ENCODE data around the gene GLS. TPM values are rescaled to one million over a fixed set of nuclear protein-coding genes. Genes with fewer than 3 reads are reported as not detected.

GLS gene
- 100 to 1,000 TPM in 2 of 8 experiments, 10 to 100 TPM in 6; 46.3 to 145 (median 51.4) TPM for total RNA-seq

GRCh38 chr2:190880378-190881083 lies at the start of gene GLS:
Gene GLS (plus strand): TSS chr2:190880821. CDS start chr2:190881085, 264 bp downstream.
- WGBS, 10 experiments, result 0% methylated on average over 1 to 8 of the region's 56 CpGs; no CpG with 5 or more reads in 4 of the 10 experiments
- Histone ChIP-seq H3K4me1 (replicated peaks in 1 of 2) (peaks cover 0 to 22% of the 10 kb centered on the region in 2 donors), H3K27ac (peak within 1 kb of the TSS; percentile 64 to 70), H3K4me3 (peak within 1 kb of the TSS; percentile 73 to 95 (median 92))
- in situ Hi-C loops (cut with MboI; ENCODE audit: low pct_unique_long_range_greater_than_20kb in 2 of 9, low sequenced_read_pairs in 9 of 9, unreplicated experiment in 9 of 9), result no loop called here
- peak; percentile 79 to 92 (median 89) for ATAC-seq (replicated peaks in 6 of 8)

DNA sequence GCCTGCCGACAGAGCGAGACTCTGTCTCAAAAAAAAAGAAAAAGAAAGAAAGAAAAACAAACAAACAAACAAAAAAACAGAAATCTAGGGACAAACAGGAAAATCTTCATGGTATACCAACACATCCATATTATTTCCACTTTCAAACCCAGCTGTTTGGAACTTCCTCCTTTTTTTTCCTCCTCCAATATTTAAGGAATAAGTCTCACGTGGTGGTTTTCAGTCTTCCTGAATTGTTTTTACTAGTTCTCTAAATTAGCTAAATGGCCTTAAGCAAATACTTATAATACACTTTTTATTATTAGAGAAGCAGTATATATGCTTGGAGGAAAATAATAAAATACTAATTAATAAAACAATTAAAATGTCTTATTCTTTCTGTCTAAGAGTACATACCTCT lies 48.7 kb upstream of the GLS start:
- in situ Hi-C loops (cut with MboI; ENCODE audit: low pct_unique_long_range_greater_than_20kb in 2 of 9, low sequenced_read_pairs in 9 of 9, unreplicated experiment in 9 of 9), result no loop called here
- no peak for ATAC-seq (replicated peaks in 6 of 8)
- WGBS, 10 experiments, result 50 to 100% (median 91%) methylated on average over 1 to 3 of the region's 3 CpGs; no CpG with 5 or more reads in 1 of the 10 experiments
- no peaks in the 10 kb centered on the region for H3K4me1 ChIP-seq (replicated peaks in 1 of 2)
- H3K27ac ChIP-seq, result no peak overlapping the region
- no peak overlapping the region for H3K4me3 ChIP-seq

- no peak for ATAC-seq (replicated peaks in 6 of 8)
- Histone ChIP-seq H3K4me3 (no peak overlapping the region), H3K4me1 (replicated peaks in 1 of 2) (no peaks in the 10 kb centered on the region), H3K27ac (no peak overlapping the region)
- in situ Hi-C loops (cut with MboI; ENCODE audit: low pct_unique_long_range_greater_than_20kb in 2 of 9, low sequenced_read_pairs in 9 of 9, unreplicated experiment in 9 of 9), result no loop called here
- 41 to 83% (median 54%) methylated on average over 1 of the region's 1 CpG; no CpG with 5 or more reads in 2 of the 10 experiments for WGBS, 10 experiments
Observed at GRCh38 chr2:190834890-190835208, 45.8 kb upstream of the GLS start.

- Histone ChIP-seq H3K27ac (no peak overlapping the region), H3K4me3 (no peak overlapping the region), H3K4me1 (replicated peaks in 1 of 2) (no peaks in the 10 kb centered on the region)
- peak in 2 of 8 experiments; percentile 82 for ATAC-seq (replicated peaks in 6 of 8)
- in situ Hi-C loops (cut with MboI; ENCODE audit: low pct_unique_long_range_greater_than_20kb in 2 of 9, low sequenced_read_pairs in 9 of 9, unreplicated experiment in 9 of 9), result no loop called here
- WGBS, 10 experiments, result 41 to 100% (median 73%) methylated on average over 2 to 3 of the region's 3 CpGs; no CpG with 5 or more reads in 2 of the 10 experiments
Observed at GRCh38 chr2:190835303-190835930, 45.2 kb upstream of the GLS start.

DNA sequence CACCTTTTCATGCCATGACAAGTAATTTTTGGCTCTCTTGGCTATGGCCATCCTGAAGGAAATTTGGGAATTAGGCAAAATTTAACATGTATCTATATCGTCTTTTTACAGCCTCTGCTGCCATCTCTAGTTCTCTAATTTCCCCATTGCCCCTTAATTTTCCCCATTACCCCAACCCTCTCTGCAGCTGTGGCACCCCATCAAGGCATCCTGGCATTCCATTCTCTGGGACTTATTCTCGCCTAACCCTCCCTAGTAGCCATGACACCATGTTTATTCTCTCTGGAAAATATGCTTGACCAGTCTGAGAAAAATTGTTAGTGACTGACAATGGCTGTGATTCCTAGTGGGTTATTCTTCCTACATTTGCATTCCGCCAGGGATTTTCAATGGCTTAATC lies 43.9 kb upstream of the GLS start:
- WGBS, 10 experiments, result 0 to 94% (median 75%) methylated on average over 1 to 3 of the region's 3 CpGs; no CpG with 5 or more reads in 1 of the 10 experiments
- in situ Hi-C loops (cut with MboI; ENCODE audit: low pct_unique_long_range_greater_than_20kb in 2 of 9, low sequenced_read_pairs in 9 of 9, unreplicated experiment in 9 of 9), result no loop called here
- H3K4me1 ChIP-seq (replicated peaks in 1 of 2), result no peaks in the 10 kb centered on the region
- no peak for ATAC-seq (replicated peaks in 6 of 8)
- H3K27ac ChIP-seq, result no peak overlapping the region
- no peak overlapping the region for H3K4me3 ChIP-seq

- Histone ChIP-seq H3K4me1 (replicated peaks in 1 of 2) (no peaks in the 10 kb centered on the region), H3K4me3 (no peak overlapping the region), H3K27ac (no peak overlapping the region)
- in situ Hi-C loops (cut with MboI; ENCODE audit: low pct_unique_long_range_greater_than_20kb in 2 of 9, low sequenced_read_pairs in 9 of 9, unreplicated experiment in 9 of 9), result no loop called here
- peak in 4 of 8 experiments; percentile 17 to 49 (median 29) for ATAC-seq (replicated peaks in 6 of 8)
Observed at GRCh38 chr2:190837420-190837819, 43.2 kb upstream of the GLS start.

GRCh38 chr2:190837952-190838361 lies 42.7 kb upstream of the GLS start:
- no peak overlapping the region for H3K4me3 ChIP-seq
- 0 to 96% (median 46%) methylated on average over 1 to 3 of the region's 3 CpGs; no CpG with 5 or more reads in 2 of the 10 experiments for WGBS, 10 experiments
- in situ Hi-C loops (cut with MboI; ENCODE audit: low pct_unique_long_range_greater_than_20kb in 2 of 9, low sequenced_read_pairs in 9 of 9, unreplicated experiment in 9 of 9), result no loop called here
- H3K4me1 ChIP-seq (replicated peaks in 1 of 2), result no peaks in the 10 kb centered on the region
- no peak overlapping the region for H3K27ac ChIP-seq
- peak in 2 of 8 experiments; percentile 28 to 91 for ATAC-seq (replicated peaks in 6 of 8)

GRCh38 chr2:190838492-190838910 lies 42.1 kb upstream of the GLS start:
- no peak overlapping the region for H3K27ac ChIP-seq
- ATAC-seq (replicated peaks in 6 of 8), result no peak
- in situ Hi-C loops (cut with MboI; ENCODE audit: low pct_unique_long_range_greater_than_20kb in 2 of 9, low sequenced_read_pairs in 9 of 9, unreplicated experiment in 9 of 9), result no loop called here
- H3K4me1 ChIP-seq (replicated peaks in 1 of 2), result no peaks in the 10 kb centered on the region
- no peak overlapping the region for H3K4me3 ChIP-seq
- WGBS, 10 experiments, result 0 to 100% (median 81%) methylated on average over 1 to 2 of the region's 2 CpGs; no CpG with 5 or more reads in 2 of the 10 experiments

DNA sequence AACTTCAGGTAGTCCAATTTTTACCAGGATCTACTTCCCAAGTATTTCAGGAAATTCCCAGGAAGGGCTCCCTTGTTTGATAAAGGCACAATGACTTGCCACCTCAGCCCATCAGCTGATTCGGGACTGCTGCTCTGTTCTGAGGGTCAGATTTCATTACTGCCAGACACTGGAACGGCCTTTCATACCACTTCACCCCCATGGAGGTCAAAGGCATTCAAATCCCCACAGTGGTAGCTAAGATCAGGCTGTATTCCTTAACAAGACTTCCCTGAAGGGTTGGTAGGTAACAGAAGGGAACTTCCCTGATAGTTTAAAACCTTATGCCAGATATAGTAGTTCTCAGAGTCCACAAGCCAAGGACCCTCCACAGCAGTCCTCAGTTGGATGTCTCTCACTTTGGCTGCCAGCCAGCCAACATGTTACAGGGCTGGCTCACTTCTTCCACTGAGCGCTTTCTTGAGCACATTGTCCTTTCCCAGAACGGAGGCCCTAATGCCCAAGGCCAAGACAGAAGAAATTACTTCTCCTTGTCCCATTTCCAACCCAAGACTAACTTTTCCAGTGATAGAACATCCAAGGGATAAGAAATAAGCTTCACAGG lies 40.0 kb upstream of the GLS start:
- in situ Hi-C loops (cut with MboI; ENCODE audit: low pct_unique_long_range_greater_than_20kb in 2 of 9, low sequenced_read_pairs in 9 of 9, unreplicated experiment in 9 of 9), result no loop called here
- no peak for ATAC-seq (replicated peaks in 6 of 8)
- Histone ChIP-seq H3K27ac (no peak overlapping the region), H3K4me1 (replicated peaks in 1 of 2) (no peaks in the 10 kb centered on the region), H3K4me3 (no peak overlapping the region)
- WGBS, 10 experiments, result 0 to 100% (median 31%) methylated on average over 1 to 4 of the region's 4 CpGs; no CpG with 5 or more reads in 3 of the 10 experiments

- Histone ChIP-seq H3K4me1 (replicated peaks in 1 of 2) (no peaks in the 10 kb centered on the region), H3K27ac (no peak overlapping the region), H3K4me3 (no peak overlapping the region)
- ATAC-seq (replicated peaks in 6 of 8), result peak in 2 of 8 experiments; percentile 63 to 64
- in situ Hi-C loops (cut with MboI; ENCODE audit: low pct_unique_long_range_greater_than_20kb in 2 of 9, low sequenced_read_pairs in 9 of 9, unreplicated experiment in 9 of 9), result no loop called here
- 46 to 100% (median 84%) methylated on average over 2 to 8 of the region's 8 CpGs for WGBS, 10 experiments
Observed at GRCh38 chr2:190841707-190842505, 38.7 kb upstream of the GLS start.

DNA sequence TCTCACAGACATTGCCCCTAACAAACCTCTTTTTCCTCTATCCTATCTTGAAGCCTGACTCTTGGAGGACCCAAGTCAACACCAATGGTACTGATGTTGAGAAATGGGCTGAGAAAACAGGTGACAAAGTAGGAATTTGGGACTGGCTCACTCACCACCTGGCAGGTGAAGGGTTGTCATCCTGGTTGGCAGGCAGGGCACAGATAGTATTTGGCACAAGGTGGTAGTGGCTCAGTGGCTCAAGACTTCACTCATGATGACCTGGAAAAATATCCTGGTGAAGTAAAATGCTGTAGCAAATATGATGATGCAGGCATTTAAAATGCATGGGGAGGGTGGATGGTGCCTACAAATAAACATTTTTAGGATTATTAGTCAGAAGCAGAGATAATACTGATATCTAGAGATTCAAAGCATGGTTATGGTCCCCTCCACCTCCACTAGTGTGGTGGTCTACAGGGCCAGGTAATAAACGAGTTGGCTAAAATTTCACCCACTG lies 38.0 kb upstream of the GLS start:
- Histone ChIP-seq H3K4me1 (replicated peaks in 1 of 2) (no peaks in the 10 kb centered on the region), H3K27ac (no peak overlapping the region), H3K4me3 (no peak overlapping the region)
- 20 to 100% (median 82%) methylated on average over 1 of the region's 1 CpG; no CpG with 5 or more reads in 3 of the 10 experiments for WGBS, 10 experiments
- in situ Hi-C loops (cut with MboI; ENCODE audit: low pct_unique_long_range_greater_than_20kb in 2 of 9, low sequenced_read_pairs in 9 of 9, unreplicated experiment in 9 of 9), result no loop called here
- no peak for ATAC-seq (replicated peaks in 6 of 8)

- in situ Hi-C loops (cut with MboI; ENCODE audit: low pct_unique_long_range_greater_than_20kb in 2 of 9, low sequenced_read_pairs in 9 of 9, unreplicated experiment in 9 of 9), result no loop called here
- H3K27ac ChIP-seq, result no peak overlapping the region
- WGBS, 10 experiments, result 42 to 100% (median 91%) methylated on average over 1 to 3 of the region's 3 CpGs; no CpG with 5 or more reads in 2 of the 10 experiments
- ATAC-seq (replicated peaks in 6 of 8), result no peak
- no peaks in the 10 kb centered on the region for H3K4me1 ChIP-seq (replicated peaks in 1 of 2)
- no peak overlapping the region for H3K4me3 ChIP-seq
Observed at GRCh38 chr2:190843890-190844699, 36.5 kb upstream of the GLS start.

Data from motor neuron (in vitro differentiated cells).